Fibroblast of peridontal ligament (primary cell): ENCODE results near the gene BDKRB2.
A peak's percentile ranks its signal among the peaks of the same experiment; 100 is the strongest.

Experiments
- DNase-seq: peaks from one replicate; pipeline ENCODE4 v3.0.0-alpha.2; 2010; ENCODE audit errors: extremely low read depth

Gene BDKRB2

GRCh38 chr14:96204151-96205058, at the start of gene BDKRB2:
Gene BDKRB2 (plus strand): TSS chr14:96204839. CDS start chr14:96237108, 32,269 bp downstream.
- DNase-seq: peak; percentile 85

GRCh38 chr14:96154900-96155299, 49.7 kb upstream of the BDKRB2 start:
- no peak for DNase-seq

- DNase-seq: no peak
Observed at GRCh38 chr14:96156804-96157760, 47.6 kb upstream of the BDKRB2 start.

- no peak for DNase-seq
Observed at GRCh38 chr14:96158735-96159134, 45.9 kb upstream of the BDKRB2 start.

GRCh38 chr14:96160076-96160912, 44.3 kb upstream of the BDKRB2 start:
- peak; percentile 19 for DNase-seq

- DNase-seq: no peak
Observed at GRCh38 chr14:96160913-96161310, 43.7 kb upstream of the BDKRB2 start.

- no peak for DNase-seq
Observed at GRCh38 chr14:96161636-96162035, 43.0 kb upstream of the BDKRB2 start.

GRCh38 chr14:96162265-96162664, 42.4 kb upstream of the BDKRB2 start:
- DNase-seq: no peak

GRCh38 chr14:96162741-96163140, 41.9 kb upstream of the BDKRB2 start:
- DNase-seq: peak; percentile 45

- DNase-seq: peak; percentile 24
Observed at GRCh38 chr14:96164861-96165490, 39.7 kb upstream of the BDKRB2 start.

- no peak for DNase-seq
Observed at GRCh38 chr14:96165493-96166436, 38.9 kb upstream of the BDKRB2 start.

GRCh38 chr14:96166461-96167223, 38.0 kb upstream of the BDKRB2 start:
- peak; percentile 36 for DNase-seq

GRCh38 chr14:96167224-96168148, 37.2 kb upstream of the BDKRB2 start:
- peak; percentile 64 for DNase-seq

GRCh38 chr14:96168581-96168980, 36.1 kb upstream of the BDKRB2 start:
- no peak for DNase-seq

GRCh38 chr14:96170961-96171592, 33.6 kb upstream of the BDKRB2 start:
- no peak for DNase-seq

- no peak for DNase-seq
Observed at GRCh38 chr14:96173636-96174475, 30.8 kb upstream of the BDKRB2 start.

- DNase-seq: peak; percentile 74
Observed at GRCh38 chr14:96176275-96176674, 28.4 kb upstream of the BDKRB2 start.
